Measurements from ENCODE around the gene BOK. TPM values are rescaled to one million over a fixed set of nuclear protein-coding genes. Genes with fewer than 3 reads are reported as not detected.

The BOK gene
- total RNA-seq, 1 experiment from 2014 or later = 33.9 TPM

- Histone ChIP-seq H4K5ac (ENCODE audit: insufficient read length, low read depth, low read length) (no peak overlapping the region), H3T11ph (ENCODE audit: low read length) (no peak overlapping the region), H3K27me3 (ENCODE audit: insufficient read depth, low read length) (no peaks in the 10 kb centered on the region), H2AK5ac (ENCODE audit: insufficient read length, low read length) (no peak overlapping the region), H3K79me2 (ENCODE audit: insufficient read depth, low read length) (no peaks in the 10 kb centered on the region), H3K4me2 (ENCODE audit: insufficient read depth, insufficient read length, low read length) (no peak overlapping the region), H4K20me1 (ENCODE audit: control insufficient read depth, insufficient read depth, insufficient read length) (no peaks in the 10 kb centered on the region), H3K9me3 (ENCODE audit: control insufficient read depth, low read depth, low read length) (no peaks in the 10 kb centered on the region), H3K56ac (ENCODE audit: insufficient read length, low read depth, low read length) (no peak overlapping the region), H3K14ac (ENCODE audit: insufficient read depth, low read length) (no peak overlapping the region), H4K91ac (ENCODE audit: insufficient read length, low read depth, low read length) (no peak overlapping the region), H2BK120ac (ENCODE audit: low read depth, low read length, poor library complexity, severe bottlenecking) (no peak overlapping the region), H2AFZ (ENCODE audit: low read length) (no peak overlapping the region), H3K23ac (ENCODE audit: insufficient read length, low read depth, low read length) (no peak overlapping the region), H2BK12ac (ENCODE audit: insufficient read length, low read depth, low read length) (no peak overlapping the region), H3K4me1 (ENCODE audit: insufficient read depth, low read length) (no peaks in the 10 kb centered on the region), H3K79me1 (ENCODE audit: insufficient read depth, low read depth, low read length, poor library complexity, severe bottlenecking) (no peaks in the 10 kb centered on the region), H2BK15ac (ENCODE audit: low read depth, low read length) (no peak overlapping the region), H3K4ac (ENCODE audit: low read depth, low read length) (no peak overlapping the region), H4K8ac (replicated peaks; ENCODE audit: insufficient read length, low read depth, low read length) (no peak overlapping the region), H3K18ac (ENCODE audit: insufficient read length, low read depth, low read length) (no peak overlapping the region), H3K9ac (ENCODE audit: extremely low read depth, insufficient read length, low read length) (no peak overlapping the region), H2BK5ac (ENCODE audit: insufficient read length, low read length) (no peak overlapping the region), H3K23me2 (ENCODE audit: insufficient read length, low read depth, low read length, poor library complexity, severe bottlenecking) (no peaks in the 10 kb centered on the region), H2BK20ac (ENCODE audit: low read depth, low read length, poor library complexity, severe bottlenecking) (no peak overlapping the region), H3K27ac (ENCODE audit: insufficient read length, low read depth, low read length) (no peak overlapping the region)
- H3K4me1 Mint-ChIP-seq = peaks cover 0 to 7% of the 10 kb centered on the region in 2 experiments; a peak in 1 of 4 replicates
- H3K9me3 Mint-ChIP-seq = no peaks in the 10 kb centered on the region
- no peak overlapping the region for H3K27ac Mint-ChIP-seq
- no peak for TF ChIP-seq CTCF (conservative IDR thresholded peaks at IDR 0.05)
- H3K36me3 Mint-ChIP-seq (ENCODE audit: insufficient read depth in 1 of 3, low read depth in 3 of 3) = no peaks in the 10 kb centered on the region; a peak in 1 of 7 replicates
- H3K4me3 Mint-ChIP-seq = no peak overlapping the region
- peaks cover 7% of the 10 kb centered on the region for H3K27me3 Mint-ChIP-seq (ENCODE audit: low read depth)
- DNase-seq = no peak
- no CpG with 5 or more reads among the region's 3 CpGs for WGBS (ENCODE audit: extremely low coverage, insufficient read length, low lambda C conversion rate)
Measured at GRCh38 chr2:241548451-241548835, 10.1 kb upstream of the BOK start.
